K562 treated with DMSO at 1 percent for 4 hours (cell line): ENCODE measurements around the gene DNAJC7. TPM values are rescaled to one million over a fixed set of nuclear protein-coding genes. Genes with fewer than 3 reads are reported as not detected.

ENCODE experiments used
- total RNA-seq: library from RNA; unstranded; fragments of 300-600 nt; gene quantifications from 2 replicates; pipeline ENCODE4 v1.2.3, GENCODE V29; 2022; ENCODE audit not compliant: insufficient read depth

Gene DNAJC7
- total RNA-seq: 98.6 and 99.6 TPM in 2 replicates

GRCh38 chr17:42016941-42017865 is at the start of gene DNAJC7:
Gene DNAJC7, minus strand, starts transcription at chr17:42017439. Its CDS starts 23 bp downstream, at chr17:42017416.

GRCh38 chr17:42050393-42051012 is 33.3 kb upstream of the DNAJC7 start, which contains the start of gene C17orf113:
Gene C17orf113, minus strand, starts transcription at chr17:42050601. Its CDS starts 7,225 bp downstream, at chr17:42043376.

GRCh38 chr17:42019509-42020404 is 2.5 kb upstream of the DNAJC7 start, which contains the start of gene NKIRAS2:
Gene NKIRAS2, plus strand, starts transcription at chr17:42020090. Its CDS starts 1,488 bp downstream, at chr17:42021578.

GRCh38 chr17:41966463-41967140 is 50.6 kb downstream of the DNAJC7 start, which contains the start of gene CNP:
Gene CNP, plus strand, starts transcription at chr17:41966795. Its CDS starts 90 bp downstream, at chr17:41966885.

GRCh38 chr17:41930009-41930832 is 87.0 kb downstream of the DNAJC7 start, which contains the start of gene ODAD4:
Gene ODAD4, plus strand, starts transcription at chr17:41930617. Its CDS starts 107 bp downstream, at chr17:41930724.

Other genes with a start within 250 kb of the DNAJC7 start
- gene JUP, start 230.7 kb downstream of the DNAJC7 start, total RNA-seq: 223 and 303 TPM in 2 replicates
- 2.5 and 3.0 TPM in 2 replicates for gene P3H4, start 205.5 kb downstream of the DNAJC7 start, total RNA-seq
- 3.2 and 4.0 TPM in 2 replicates for gene FKBP10, start 204.4 kb downstream of the DNAJC7 start, total RNA-seq
- 94.8 and 98.5 TPM in 2 replicates for gene NT5C3B, start 181.2 kb downstream of the DNAJC7 start, total RNA-seq
- gene KLHL10, start 179.6 kb downstream of the DNAJC7 start, total RNA-seq: not detected in 2 replicates
- gene KLHL11, start 152.0 kb downstream of the DNAJC7 start, total RNA-seq: 4.6 and 7.3 TPM in 2 replicates
- gene ACLY, start 98.5 kb downstream of the DNAJC7 start, total RNA-seq: 103 and 105 TPM in 2 replicates
- gene ODAD4, start 86.8 kb downstream of the DNAJC7 start, total RNA-seq: 1.1 and 2.1 TPM in 2 replicates
- gene CNP, start 50.6 kb downstream of the DNAJC7 start, total RNA-seq: 29.4 and 34.0 TPM in 2 replicates
- gene NKIRAS2, start 2.7 kb upstream of the DNAJC7 start, total RNA-seq: 91.8 and 106 TPM in 2 replicates
- gene C17orf113, start 33.2 kb upstream of the DNAJC7 start, total RNA-seq: 1.1 and 1.4 TPM in 2 replicates
- 0.94 and 2.1 TPM in 2 replicates for gene ZNF385C, start 81.0 kb upstream of the DNAJC7 start, total RNA-seq
- 6.7 and 6.9 TPM in 2 replicates for gene DHX58, start 95.3 kb upstream of the DNAJC7 start, total RNA-seq
- 24.1 and 42.8 TPM in 2 replicates for gene KAT2A, start 103.9 kb upstream of the DNAJC7 start, total RNA-seq
- 0.98 TPM in 1 of 2 replicates, not detected in the other for gene HSPB9, start 105.4 kb upstream of the DNAJC7 start, total RNA-seq
- gene RAB5C, start 137.6 kb upstream of the DNAJC7 start, total RNA-seq: 137 and 153 TPM in 2 replicates
- gene KCNH4, start 163.7 kb upstream of the DNAJC7 start, total RNA-seq: 0.30 and 0.32 TPM in 2 replicates
- gene HCRT, start 168.0 kb upstream of the DNAJC7 start, total RNA-seq: not detected in 2 replicates
- 21.9 and 25.3 TPM in 2 replicates for gene GHDC, start 177.1 kb upstream of the DNAJC7 start, total RNA-seq